HG03575 (cell line): ENCODE measurements around the gene GNG7.
"Not testable (repeated sequence)": the region's sequence is repeated elsewhere in the genome, so short reads cannot be mapped to it uniquely, and the experiment has no call there.

ENCODE experiments used
- ATAC-seq: cut with Tn5 transposase; IDR thresholded peaks from one replicate; pipeline ENCODE4 v1.9.1; 2021; ENCODE audit not compliant: unreplicated experiment, insufficient number of reproducible peaks, low FRiP score; ENCODE audit errors: extremely low read depth

The GNG7 gene

GRCh38 chr19:2537584-2537983 is 164.9 kb downstream of the GNG7 start:
- not testable (repeated sequence) for ATAC-seq

- ATAC-seq = no peak
Observed at GRCh38 chr19:2536461-2536860, 166.0 kb downstream of the GNG7 start.

GRCh38 chr19:2534423-2535013 is 168.0 kb downstream of the GNG7 start:
- ATAC-seq = no peak

GRCh38 chr19:2533686-2534422 is 168.6 kb downstream of the GNG7 start:
- no peak for ATAC-seq

- no peak for ATAC-seq
Observed at GRCh38 chr19:2533072-2533425, 169.4 kb downstream of the GNG7 start.

GRCh38 chr19:2532252-2533071 is 170.0 kb downstream of the GNG7 start:
- no peak for ATAC-seq

GRCh38 chr19:2529942-2530341 is 172.6 kb downstream of the GNG7 start:
- ATAC-seq = not testable (repeated sequence)

GRCh38 chr19:2529473-2529918 is 173.0 kb downstream of the GNG7 start:
- ATAC-seq = no peak

GRCh38 chr19:2528675-2529101 is 173.8 kb downstream of the GNG7 start:
- no peak for ATAC-seq

GRCh38 chr19:2527686-2528085 is 174.8 kb downstream of the GNG7 start:
- ATAC-seq = no peak

- ATAC-seq = no peak
Observed at GRCh38 chr19:2527171-2527570, 175.3 kb downstream of the GNG7 start.

- no peak for ATAC-seq
Observed at GRCh38 chr19:2524840-2525723, 177.4 kb downstream of the GNG7 start.

GRCh38 chr19:2524361-2524839 is 178.1 kb downstream of the GNG7 start:
- no peak for ATAC-seq

GRCh38 chr19:2523630-2524311 is 178.7 kb downstream of the GNG7 start:
- no peak for ATAC-seq

GRCh38 chr19:2519482-2519881 is 183.0 kb downstream of the GNG7 start:
- no peak for ATAC-seq

GRCh38 chr19:2518856-2519255 is 183.6 kb downstream of the GNG7 start:
- ATAC-seq = not testable (repeated sequence)

GRCh38 chr19:2517881-2518601 is 184.5 kb downstream of the GNG7 start:
- no peak for ATAC-seq

- no peak for ATAC-seq
Observed at GRCh38 chr19:2516727-2517126, 185.8 kb downstream of the GNG7 start.
